Skin epidermis (tissue), 12 donors: ENCODE results near the gene MAST2.

Source experiments
- H3K27ac ChIP-seq, 21 experiments: fragments of 200-600 bp; sonication (generic) in 11 of 21; one replicate each; pipeline ENCODE4 v1.5.0; 2020; ENCODE audit warnings: mild to moderate bottlenecking in 3 of 21, inconsistent platforms in 2 of 21, moderate library complexity in 2 of 21
- H3K4me3 ChIP-seq, 7 experiments: fragments of 200-600 bp; sonication (generic) in 2 of 7; one replicate each; pipeline ENCODE4 v1.5.0; 2020; ENCODE audit warnings: inconsistent platforms in 2 of 7, mild to moderate bottlenecking in 2 of 7, moderate library complexity in 1 of 7

The MAST2 gene

DNA sequence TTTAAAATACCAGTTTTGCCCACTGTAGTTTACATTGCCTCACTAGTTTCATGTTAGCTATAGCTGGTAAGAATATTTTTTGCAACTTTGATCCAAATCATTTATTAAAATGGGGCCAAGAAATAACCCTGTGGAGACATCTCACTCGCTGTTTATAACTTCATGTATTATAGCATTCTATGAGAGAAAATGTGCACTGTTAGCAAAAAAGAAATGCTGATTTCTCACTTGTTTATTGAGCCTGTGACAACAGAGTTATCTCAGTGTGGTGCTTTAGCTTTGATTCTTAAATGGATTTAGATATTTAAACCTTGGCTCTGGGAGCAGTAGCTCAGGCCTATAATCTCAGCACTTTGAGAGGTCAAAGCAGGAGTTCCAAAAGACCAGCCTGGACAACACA is 201.1 kb downstream of the MAST2 start:
- H3K27ac ChIP-seq = no peak overlapping the region
- no peak overlapping the region for H3K4me3 ChIP-seq

DNA sequence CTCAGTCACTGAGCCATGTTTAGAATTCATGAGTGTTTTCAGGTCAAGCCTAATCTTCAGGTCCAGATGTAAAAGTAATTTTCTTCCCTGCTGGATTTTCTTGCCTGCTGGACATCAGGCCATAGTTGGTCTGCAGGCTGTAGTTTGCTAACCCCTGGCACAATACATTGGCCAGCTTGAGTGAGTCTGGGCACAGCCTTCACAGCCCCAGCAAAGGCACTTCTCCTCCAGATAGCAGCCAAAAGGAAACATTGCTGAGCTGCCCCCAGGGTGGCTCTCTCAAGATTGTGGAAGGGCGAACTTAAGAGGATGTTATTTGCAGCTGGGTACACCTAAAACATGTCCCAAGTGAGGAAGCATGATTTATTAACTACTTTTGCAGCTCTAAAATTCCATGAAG is 202.2 kb downstream of the MAST2 start:
- Histone ChIP-seq H3K27ac (no peak overlapping the region), H3K4me3 (no peak overlapping the region)

DNA sequence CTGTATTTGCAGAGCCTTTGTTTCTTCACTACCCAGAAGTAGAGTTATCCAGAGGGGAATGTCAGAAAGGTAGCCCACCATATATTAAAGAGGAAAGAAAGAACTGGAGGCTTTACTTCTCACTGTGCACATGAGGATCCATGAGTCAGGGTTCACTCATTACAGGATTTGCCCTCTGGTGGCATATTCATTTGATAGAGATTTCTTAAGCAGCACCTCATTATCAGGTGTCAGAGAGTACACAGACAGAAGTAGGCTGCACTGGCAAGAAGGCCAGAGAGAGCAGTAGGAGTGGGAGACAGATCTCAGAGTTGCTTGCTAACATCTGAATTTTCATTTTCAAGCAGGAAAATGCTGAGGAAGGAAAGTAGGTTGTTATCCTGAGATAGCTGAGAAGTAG is 205.2 kb downstream of the MAST2 start:
- no peak overlapping the region for H3K27ac ChIP-seq
- H3K4me3 ChIP-seq = no peak overlapping the region

DNA sequence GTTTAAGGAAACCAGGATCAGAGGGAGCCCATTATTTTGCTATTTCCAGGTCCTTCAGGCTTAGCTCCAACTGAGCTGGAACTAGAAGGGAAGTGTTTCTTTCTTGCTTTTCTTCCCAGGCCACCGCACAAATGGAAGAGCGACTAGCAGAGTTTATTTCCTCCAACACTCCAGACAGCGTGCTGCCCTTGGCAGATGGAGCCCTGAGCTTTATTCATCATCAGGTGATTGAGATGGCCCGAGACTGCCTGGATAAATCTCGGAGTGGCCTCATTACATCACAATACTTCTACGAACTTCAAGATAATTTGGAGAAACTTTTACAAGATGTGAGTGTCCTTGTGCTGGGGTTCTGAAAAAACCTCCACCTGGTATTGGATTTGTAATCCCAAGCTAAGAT is 207.2 kb downstream of the MAST2 start:
- Histone ChIP-seq H3K4me3 (no peak overlapping the region), H3K27ac (no peak overlapping the region)

DNA sequence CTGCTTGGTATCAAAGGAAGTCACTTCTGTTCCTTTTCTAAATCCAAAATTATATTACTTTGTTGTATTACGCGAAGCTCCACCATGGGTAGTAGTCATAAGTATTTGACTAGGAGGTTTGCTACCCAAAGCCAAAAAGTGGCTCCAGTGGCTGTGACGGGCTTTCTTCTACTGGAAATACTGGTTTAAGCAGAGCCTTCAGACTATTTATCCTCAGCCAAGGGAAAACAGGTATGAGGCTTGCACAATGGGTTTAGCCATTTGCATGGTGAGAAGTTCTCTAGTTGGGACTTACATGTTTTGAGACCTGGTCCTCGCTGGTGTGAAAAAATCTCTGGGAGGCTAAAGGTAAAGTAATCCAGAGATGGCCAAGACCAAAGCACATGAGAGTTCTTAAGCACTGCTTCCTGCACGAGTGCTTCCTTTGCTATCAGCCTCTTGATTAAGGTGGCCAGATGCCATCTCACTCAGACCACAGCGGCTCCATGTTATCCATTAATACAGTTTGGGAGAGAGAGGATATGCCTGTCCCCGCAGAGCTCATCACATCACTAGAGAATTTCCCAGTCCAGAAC is 207.8 kb downstream of the MAST2 start:
- Histone ChIP-seq H3K27ac (no peak overlapping the region), H3K4me3 (no peak overlapping the region)

DNA sequence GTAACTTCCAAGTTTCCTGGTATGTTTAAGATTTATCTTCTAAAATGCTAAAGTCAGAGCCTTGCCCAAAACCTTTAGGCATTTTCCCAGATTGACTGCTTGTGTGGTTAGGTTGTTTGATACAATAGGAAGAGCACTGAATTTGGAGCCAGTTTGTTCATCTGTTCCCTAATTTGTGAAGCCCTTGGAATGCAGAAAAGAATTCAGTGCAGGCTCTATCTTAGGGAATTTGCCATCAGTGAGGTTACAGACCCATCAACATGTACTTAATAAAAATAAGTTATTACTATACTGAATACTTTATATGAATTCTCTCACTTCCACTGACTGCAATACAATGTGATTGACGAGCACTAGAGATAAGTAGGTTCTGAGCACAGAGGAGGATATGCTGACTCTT is 208.8 kb downstream of the MAST2 start:
- H3K4me3 ChIP-seq = no peak overlapping the region
- H3K27ac ChIP-seq = no peak overlapping the region

DNA sequence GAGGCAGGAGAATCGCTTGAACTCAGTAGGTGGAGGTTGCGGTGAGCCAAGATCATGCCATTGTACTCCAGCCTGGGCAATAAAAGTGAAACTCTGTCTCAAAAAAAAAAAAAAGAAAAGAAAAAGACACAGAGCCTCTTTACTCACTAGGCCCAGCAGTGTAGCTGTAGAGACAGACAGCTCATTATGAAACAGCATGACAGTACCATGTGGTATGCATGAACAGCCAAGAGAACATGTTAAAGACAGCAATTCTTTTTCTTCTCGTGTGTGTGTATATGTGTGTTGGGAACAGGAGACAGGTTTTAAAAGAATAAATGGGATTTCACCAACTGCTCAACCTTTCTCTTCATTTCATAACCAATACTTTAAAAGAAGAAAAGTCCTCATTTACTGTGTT is 210.2 kb downstream of the MAST2 start:
- Histone ChIP-seq H3K4me3 (no peak overlapping the region), H3K27ac (no peak overlapping the region)

DNA sequence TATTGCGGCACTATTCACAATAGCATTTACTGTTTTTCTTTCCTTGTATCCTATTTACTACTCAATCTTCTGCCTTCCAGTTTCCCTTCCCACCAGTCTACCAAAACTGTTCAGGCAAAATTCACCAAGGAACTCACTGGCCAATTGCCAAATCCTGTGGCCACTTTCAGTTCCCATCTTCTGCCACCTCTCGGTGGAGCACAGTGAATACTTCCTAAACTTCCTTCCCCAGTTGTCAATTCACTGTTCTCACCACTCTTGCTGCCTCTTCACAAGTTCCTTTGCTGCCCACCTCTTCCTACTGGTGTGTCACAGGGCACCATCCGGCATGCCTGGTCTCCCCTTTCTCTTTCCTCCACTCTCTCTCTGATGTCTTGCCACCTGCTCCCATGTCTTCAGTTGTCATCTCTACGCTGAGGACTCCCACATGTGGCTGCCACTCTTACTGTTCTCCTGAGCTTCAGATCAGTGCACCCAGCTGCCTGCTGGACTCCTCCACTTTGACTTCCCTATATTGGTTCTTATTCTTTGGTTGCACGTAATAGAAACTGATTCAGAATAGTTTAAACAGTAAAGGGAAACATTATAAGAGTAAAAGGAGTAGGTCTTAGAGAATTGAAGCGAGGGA is 214.6 kb downstream of the MAST2 start:
- H3K4me3 ChIP-seq = no peak overlapping the region

DNA sequence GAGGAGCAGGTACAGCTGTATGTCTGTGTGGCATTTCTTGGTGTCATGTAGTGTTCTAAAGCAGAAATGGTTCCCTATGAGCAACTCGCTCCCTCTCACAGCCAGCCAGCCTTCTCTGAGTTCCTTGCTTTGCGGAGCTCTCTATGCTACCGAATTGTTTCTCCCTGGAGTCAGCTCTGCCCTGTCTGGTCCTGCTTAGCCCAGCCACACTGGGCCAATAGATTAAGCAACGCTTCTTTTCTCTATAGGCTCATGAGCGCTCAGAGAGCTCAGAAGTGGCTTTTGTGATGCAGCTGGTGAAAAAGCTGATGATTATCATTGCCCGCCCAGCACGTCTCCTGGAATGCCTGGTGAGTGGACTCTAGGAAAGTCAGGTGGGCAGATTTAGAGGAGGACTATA is 215.9 kb downstream of the MAST2 start:
- no peak overlapping the region for H3K27ac ChIP-seq

More for the DNA sequence above, 214.6 kb downstream of the MAST2 start:
- no peak overlapping the region for H3K27ac ChIP-seq

DNA sequence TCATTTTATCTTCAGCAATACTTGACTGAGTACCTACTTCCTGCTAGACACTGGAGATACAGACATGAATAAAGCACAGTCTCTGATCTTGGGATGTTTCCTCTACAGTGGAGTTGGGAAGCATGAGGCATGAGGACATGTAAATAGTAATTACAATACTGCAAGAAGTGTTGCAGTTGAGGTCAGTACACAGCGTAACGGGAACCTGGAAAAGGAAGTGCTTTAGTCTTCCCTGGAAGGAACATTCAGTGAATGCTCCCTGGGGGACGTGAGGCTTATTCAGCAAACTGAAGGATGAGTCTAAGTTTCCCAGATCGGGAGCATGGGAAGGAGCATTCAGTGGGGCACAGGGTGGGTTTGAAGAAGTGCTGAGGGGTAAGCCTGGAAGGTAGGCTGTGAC is 216.6 kb downstream of the MAST2 start:
- Histone ChIP-seq H3K4me3 (no peak overlapping the region), H3K27ac (no peak overlapping the region)

More for the DNA sequence above, 215.9 kb downstream of the MAST2 start:
- no peak overlapping the region for H3K4me3 ChIP-seq

DNA sequence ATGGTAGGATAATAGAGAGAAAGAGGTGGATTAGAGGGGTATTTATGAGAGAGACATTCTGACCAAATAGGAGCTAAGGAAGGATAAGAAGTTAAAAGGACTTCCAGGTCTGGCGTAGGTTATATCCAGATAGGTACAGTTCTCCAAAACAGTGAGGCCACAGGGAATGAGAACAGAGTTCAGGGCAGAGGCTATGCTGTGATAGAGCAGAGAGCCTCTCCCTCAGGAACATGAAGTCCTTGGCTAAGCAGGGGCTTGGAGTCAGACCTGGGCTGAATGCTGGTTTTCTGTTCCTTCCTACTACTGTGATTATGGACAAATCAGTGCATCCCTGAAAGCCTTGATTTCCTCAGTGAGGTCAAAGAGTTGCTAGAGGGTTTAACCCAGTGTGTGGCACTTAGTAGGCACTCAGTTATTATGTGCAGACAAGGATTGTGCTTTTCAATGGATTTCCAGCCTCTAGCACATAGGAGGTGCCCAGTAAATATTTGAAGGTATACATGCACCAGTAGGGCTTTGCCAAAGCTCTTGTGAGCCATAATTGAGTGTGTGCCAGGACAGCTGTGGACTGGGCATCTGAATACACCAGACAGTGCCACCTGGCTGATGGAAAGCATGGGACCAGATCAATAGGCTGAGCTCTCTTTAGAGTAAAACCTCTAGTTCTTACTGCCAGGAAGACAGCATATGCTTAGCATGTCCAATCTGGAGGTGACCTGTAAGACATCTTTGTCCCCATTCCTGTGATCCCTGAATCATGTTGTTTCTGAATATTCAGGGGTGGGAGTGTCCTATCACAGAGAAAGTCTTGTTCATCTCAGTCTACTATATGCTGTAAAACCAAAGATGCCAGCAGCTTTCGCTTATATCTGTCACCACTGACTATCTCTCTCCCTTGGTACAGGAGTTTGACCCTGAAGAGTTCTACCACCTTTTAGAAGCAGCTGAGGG is 217.9 kb downstream of the MAST2 start:
- H3K4me3 ChIP-seq = no peak overlapping the region
- no peak overlapping the region for H3K27ac ChIP-seq

DNA sequence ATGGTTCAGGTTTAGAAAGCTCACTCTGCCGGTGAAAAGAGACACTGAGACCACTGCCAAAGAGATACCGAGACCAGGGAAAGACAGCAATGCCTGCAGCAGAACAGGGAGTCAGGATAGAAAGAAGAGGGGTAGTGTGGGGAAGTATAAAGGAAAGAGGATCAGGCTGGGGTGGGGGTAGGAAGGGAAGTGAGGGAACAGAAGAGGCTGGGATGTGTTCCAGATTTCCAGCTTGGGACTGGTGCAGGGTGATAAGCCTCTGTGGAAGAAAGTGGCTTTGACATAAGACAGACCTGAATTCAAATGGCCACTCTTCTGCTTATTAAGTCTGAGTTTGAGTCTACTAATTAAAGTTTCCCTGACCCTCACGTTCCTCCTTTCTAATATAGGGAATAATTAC is 223.1 kb downstream of the MAST2 start:
- Histone ChIP-seq H3K4me3 (no peak overlapping the region), H3K27ac (no peak overlapping the region)

DNA sequence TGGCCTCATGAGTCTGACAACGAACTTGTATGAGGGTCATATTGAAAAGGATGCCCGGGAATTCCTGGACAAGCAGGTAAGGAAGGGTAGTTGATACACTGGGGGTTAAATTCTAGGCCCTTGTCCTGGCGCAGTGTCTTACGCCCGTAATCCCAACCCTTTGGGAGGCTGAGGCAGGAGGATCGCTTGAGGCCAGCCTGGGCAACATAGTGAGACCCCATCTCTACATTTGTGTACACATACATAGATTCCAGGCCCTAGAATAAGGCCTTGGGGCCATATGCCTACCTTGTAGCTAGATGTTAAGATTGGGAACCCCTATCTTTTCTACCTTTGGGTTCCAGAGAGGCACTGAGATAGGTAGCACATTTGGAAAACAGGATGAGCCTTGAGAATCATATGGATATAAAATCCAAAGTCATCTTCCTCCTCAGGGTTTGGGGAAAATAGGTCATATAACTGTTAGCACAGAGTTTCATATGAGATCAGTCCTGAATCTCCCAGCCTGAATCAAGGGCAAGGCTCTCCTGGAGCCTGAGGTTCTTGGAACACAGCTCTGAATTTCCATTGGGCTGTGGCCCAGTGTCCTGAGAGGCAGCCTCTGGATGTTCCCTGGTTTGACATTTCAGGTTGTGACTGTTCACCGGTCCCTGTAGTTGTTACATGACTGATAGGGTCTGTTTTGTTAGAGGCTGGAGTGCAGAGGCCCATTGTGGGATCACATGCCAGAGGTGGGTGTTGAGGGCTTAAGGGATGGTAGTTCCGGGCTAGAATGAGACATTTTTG is 224.6 kb downstream of the MAST2 start:
- Histone ChIP-seq H3K4me3 (no peak overlapping the region), H3K27ac (no peak overlapping the region)

DNA sequence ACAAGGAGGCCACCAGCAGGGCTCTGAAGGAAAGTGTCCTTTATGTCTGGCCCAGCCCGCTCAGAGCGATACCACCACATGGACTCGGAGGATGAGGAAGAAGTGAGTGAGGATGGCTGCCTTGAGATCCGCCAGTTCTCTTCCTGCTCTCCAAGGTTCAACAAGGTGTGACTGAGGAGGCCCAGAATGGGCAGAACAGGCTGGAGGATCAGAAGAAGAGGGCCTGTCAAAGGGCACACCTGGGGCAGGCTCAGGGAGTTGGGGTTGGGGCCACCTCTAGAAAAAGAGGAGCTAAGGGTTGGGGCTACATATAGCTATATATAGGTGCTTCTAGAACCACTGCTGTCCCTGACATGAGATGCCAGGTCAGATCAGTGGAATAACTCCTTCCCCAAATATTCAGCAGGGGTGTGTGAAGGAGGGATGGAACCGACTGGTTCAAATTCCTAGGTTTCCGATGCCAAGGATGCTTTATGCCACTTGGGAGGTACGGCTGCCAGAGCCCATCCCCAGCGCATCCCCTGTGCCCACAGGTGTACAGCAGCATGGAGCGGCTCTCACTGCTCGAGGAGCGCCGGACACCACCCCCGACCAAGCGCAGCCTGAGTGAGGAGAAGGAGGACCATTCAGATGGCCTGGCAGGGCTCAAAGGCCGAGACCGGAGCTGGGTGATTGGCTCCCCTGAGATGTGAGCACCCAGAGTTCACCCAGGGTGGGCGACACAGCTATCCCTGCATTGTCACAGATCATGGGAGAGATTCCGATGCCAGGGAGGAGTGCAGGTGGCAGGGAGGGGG is 226.9 kb downstream of the MAST2 start:
- Histone ChIP-seq H3K27ac (no peak overlapping the region), H3K4me3 (no peak overlapping the region)

DNA sequence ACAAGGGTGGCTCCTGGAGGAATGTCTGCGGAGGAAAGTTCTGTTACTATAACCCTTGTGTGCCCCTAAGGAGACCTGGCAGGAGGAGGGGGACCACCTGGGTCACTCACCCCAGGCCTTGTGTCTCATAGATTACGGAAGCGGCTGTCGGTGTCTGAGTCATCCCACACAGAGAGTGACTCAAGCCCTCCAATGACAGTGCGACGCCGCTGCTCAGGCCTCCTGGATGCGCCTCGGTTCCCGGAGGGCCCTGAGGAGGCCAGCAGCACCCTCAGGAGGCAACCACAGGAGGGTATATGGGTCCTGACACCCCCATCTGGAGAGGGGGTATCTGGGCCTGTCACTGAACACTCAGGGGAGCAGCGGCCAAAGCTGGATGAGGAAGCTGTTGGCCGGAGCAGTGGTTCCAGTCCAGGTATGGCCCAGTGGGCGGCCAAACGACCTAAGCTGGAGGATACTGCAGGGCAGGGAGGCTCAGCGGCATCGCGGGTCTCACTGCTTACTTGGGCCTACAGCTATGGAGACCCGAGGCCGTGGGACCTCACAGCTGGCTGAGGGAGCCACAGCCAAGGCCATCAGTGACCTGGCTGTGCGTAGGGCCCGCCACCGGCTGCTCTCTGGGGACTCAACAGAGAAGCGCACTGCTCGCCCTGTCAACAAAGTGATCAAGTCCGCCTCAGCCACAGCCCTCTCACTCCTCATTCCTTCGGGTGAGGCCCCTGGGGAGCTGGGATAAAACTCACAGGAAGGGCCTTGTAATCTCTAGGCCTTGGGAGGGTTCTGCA is 227.7 kb downstream of the MAST2 start:
- H3K27ac ChIP-seq = no peak overlapping the region

DNA sequence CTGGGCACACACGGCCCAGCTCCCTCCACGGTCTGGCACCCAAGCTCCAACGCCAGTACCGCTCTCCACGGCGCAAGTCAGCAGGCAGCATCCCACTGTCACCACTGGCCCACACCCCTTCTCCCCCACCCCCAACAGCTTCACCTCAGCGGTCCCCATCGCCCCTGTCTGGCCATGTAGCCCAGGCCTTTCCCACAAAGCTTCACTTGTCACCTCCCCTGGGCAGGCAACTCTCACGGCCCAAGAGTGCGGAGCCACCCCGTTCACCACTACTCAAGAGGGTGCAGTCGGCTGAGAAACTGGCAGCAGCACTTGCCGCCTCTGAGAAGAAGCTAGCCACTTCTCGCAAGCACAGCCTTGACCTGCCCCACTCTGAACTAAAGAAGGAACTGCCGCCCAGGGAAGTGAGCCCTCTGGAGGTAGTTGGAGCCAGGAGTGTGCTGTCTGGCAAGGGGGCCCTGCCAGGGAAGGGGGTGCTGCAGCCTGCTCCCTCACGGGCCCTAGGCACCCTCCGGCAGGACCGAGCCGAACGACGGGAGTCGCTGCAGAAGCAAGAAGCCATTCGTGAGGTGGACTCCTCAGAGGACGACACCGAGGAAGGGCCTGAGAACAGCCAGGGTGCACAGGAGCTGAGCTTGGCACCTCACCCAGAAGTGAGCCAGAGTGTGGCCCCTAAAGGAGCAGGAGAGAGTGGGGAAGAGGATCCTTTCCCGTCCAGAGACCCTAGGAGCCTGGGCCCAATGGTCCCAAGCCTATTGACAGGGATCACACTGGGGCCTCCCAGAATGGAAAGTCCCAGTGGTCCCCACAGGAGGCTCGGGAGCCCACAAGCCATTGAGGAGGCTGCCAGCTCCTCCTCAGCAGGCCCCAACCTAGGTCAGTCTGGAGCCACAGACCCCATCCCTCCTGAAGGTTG is 231.4 kb downstream of the MAST2 start:
- Histone ChIP-seq H3K4me3 (no peak overlapping the region), H3K27ac (no peak overlapping the region)

More for the DNA sequence above, 227.7 kb downstream of the MAST2 start:
- no peak overlapping the region for H3K4me3 ChIP-seq
